Cardiac muscle cell (in vitro differentiated cells and primary cell): ENCODE results near the gene DSTN. TPM values are rescaled to one million over a fixed set of nuclear protein-coding genes. Genes with fewer than 3 reads are reported as not detected.

Experiments used
- DNase-seq, 2 donors: peaks; one replicate each; pipeline versions ENCODE4 v3.0.0 to v3.0.0-alpha.2; 2010 to 2017; ENCODE audit warnings: low read depth in 1 of 2, low spot score in 1 of 2
- H3K27ac ChIP-seq: fragments of 200-600 bp; sonication (generic); 2 replicates; pipeline ENCODE4 v1.5.1; 2016
- H3K27me3 ChIP-seq: fragments of 200-600 bp; sonication (generic); 2 replicates; pipeline ENCODE4 v1.6.0; 2016; ENCODE audit warnings: control low read depth
- H3K36me3 ChIP-seq: fragments of 200-600 bp; sonication (generic); 2 replicates; pipeline ENCODE4 v1.5.1; 2016; ENCODE audit warnings: control low read depth
- H3K4me1 ChIP-seq: fragments of 200-600 bp; sonication (generic); 2 replicates; pipeline ENCODE4 v1.8.1; 2017; ENCODE audit warnings: low read depth, mild to moderate bottlenecking, mixed run types
- H3K4me3 ChIP-seq: fragments of 200-600 bp; sonication (generic); 2 replicates; pipeline ENCODE4 v1.5.1; 2016; ENCODE audit warnings: mild to moderate bottlenecking
- H3K9me3 ChIP-seq: fragments of 200-600 bp; sonication (generic); 2 replicates; pipeline ENCODE4 v1.5.1; 2017; ENCODE audit warnings: low read depth, mild to moderate bottlenecking, control low read depth
- polyA plus RNA-seq: library from polyadenylated mRNA; unstranded; fragments of >200 nt; fragmentation: Nextera tagmentation; extraction: Ambion mirVana; gene quantifications from 2 replicates; pipeline ENCODE4 v1.2.1, GENCODE V29; 2016
- total RNA-seq: library from RNA; depleted of rRNA; stranded (reverse); fragments of >200 nt; gene quantifications from 2 replicates; pipeline ENCODE4 v1.2.3, GENCODE V29; 2016
- TF ChIP-seq, protein P1 (sequence below): IDR thresholded peaks from 2 replicates; pipeline ENCODE4 v1.5.1; 2012; ENCODE audit warnings: low read depth, mild to moderate bottlenecking, low read length

DSTN gene
- total and polyA plus RNA-seq, 2 experiments from 2014 or later, result 231 to 743 TPM

GRCh38 chr20:17648791-17649730 is 79.2 kb downstream of the DSTN start:
- Histone ChIP-seq H3K4me1 (peaks cover 57% of the 10 kb centered on the region), H3K9me3 (no peaks in the 10 kb centered on the region), H3K36me3 (no peaks in the 10 kb centered on the region), H3K27ac (peak overlapping the region; percentile 30), H3K4me3 (no peak overlapping the region), H3K27me3 (no peaks in the 10 kb centered on the region)
- DNase-seq, result peak in 1 of 2 donors; percentile 16
- TF ChIP-seq, protein P1, sequence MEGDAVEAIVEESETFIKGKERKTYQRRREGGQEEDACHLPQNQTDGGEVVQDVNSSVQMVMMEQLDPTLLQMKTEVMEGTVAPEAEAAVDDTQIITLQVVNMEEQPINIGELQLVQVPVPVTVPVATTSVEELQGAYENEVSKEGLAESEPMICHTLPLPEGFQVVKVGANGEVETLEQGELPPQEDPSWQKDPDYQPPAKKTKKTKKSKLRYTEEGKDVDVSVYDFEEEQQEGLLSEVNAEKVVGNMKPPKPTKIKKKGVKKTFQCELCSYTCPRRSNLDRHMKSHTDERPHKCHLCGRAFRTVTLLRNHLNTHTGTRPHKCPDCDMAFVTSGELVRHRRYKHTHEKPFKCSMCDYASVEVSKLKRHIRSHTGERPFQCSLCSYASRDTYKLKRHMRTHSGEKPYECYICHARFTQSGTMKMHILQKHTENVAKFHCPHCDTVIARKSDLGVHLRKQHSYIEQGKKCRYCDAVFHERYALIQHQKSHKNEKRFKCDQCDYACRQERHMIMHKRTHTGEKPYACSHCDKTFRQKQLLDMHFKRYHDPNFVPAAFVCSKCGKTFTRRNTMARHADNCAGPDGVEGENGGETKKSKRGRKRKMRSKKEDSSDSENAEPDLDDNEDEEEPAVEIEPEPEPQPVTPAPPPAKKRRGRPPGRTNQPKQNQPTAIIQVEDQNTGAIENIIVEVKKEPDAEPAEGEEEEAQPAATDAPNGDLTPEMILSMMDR, result peak; percentile 39

GRCh38 chr20:17650301-17651128 is 80.6 kb downstream of the DSTN start:
- Histone ChIP-seq H3K27ac (no peak overlapping the region), H3K36me3 (no peaks in the 10 kb centered on the region), H3K4me1 (peaks cover 46% of the 10 kb centered on the region), H3K9me3 (no peaks in the 10 kb centered on the region), H3K27me3 (no peaks in the 10 kb centered on the region), H3K4me3 (no peak overlapping the region)
- TF ChIP-seq, protein P1, result no peak
- no peak for DNase-seq

DNA sequence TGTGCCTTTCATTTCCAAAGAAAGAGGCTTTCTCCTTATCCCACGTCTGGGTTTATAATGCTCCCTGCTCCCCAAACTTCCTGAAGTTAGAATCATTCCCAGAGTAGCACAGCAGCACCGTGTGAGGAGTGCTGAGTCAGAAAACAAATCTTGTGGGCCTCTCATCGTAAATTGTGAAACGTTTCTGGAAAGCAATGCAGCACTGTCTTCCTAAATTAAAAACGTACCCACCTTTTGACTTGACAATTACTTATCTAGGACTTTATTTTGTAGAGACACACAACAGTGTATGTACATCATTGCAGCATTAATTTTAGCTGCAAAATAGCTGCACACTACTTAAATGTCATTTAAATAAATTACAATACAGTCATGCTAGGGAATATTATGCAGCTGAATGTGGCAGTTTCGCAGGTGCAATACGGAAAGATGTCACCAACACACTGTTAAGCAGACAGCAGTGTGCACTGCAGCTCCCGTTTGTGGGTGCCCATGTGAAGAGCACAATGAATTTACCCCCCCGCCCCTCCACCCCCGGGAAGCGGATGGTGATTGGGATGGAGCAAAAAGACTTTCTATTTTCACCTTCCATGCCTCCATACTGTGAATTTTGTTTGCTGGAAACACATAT is 81.4 kb downstream of the DSTN start:
- H3K4me3 ChIP-seq, result no peak overlapping the region
- TF ChIP-seq, protein P1, result no peak
- H3K9me3 ChIP-seq, result no peaks in the 10 kb centered on the region
- no peaks in the 10 kb centered on the region for H3K36me3 ChIP-seq
- H3K4me1 ChIP-seq, result peaks cover 39% of the 10 kb centered on the region
- peak in 1 of 2 donors; percentile 53 for DNase-seq
- no peak overlapping the region for H3K27ac ChIP-seq
- H3K27me3 ChIP-seq, result no peaks in the 10 kb centered on the region

DNA sequence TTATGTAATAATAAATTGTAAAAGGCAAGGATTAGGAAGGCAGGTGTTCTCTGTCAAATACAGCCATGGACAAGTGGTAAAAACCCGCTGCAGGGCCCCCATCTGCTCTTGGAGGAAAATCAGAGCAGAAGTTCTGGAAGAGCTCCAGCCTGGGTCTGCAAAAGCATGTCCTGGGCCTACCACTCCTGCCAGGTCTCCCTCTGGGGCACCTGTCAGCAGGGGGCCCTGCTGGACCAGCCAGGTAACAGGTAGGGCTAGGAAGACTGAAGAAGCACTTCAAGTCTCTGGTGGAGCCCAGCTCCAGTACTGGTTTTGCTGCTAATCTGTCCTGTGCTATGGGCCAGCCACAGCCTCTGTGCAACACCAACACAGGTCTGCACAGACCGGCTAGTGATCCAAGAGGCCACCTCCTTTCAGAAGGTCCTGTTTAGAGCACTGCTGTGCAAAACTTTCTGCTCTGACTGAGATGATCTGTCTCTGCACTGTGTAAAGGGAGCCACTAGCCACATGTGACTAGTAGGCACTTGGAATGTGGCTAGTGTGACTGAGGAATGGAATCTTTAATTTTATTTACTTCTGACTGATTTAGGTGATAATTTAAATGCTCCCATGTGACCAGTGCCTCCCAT is 82.0 kb downstream of the DSTN start:
- no peaks in the 10 kb centered on the region for H3K36me3 ChIP-seq
- peaks cover 33% of the 10 kb centered on the region for H3K4me1 ChIP-seq
- H3K27me3 ChIP-seq, result no peaks in the 10 kb centered on the region
- H3K9me3 ChIP-seq, result no peaks in the 10 kb centered on the region
- TF ChIP-seq, protein P1, result no peak
- H3K27ac ChIP-seq, result no peak overlapping the region
- H3K4me3 ChIP-seq, result no peak overlapping the region
- DNase-seq, result no peak

DNA sequence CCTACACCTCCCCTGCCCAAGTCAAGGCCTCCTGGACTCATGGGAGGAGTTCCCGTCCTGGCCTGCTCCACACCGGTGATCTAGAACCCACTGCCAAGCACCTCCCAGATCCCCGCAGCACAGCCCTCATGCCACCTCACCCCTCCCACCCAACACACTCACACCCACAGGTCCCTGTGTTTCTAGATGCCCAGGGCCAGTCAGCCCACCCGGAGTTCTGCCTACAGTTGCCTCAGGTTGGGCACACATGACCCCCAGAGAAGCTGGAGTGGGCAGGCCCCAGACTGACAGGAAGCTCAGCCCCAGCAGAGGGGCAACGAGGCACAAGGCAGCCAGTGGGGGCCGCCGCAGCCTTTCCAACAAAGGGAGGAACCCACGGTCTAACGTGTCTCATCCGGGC is 82.5 kb downstream of the DSTN start:
- H3K36me3 ChIP-seq, result no peaks in the 10 kb centered on the region
- H3K9me3 ChIP-seq, result no peaks in the 10 kb centered on the region
- H3K4me1 ChIP-seq, result peaks cover 33% of the 10 kb centered on the region

More for the DNA sequence above, 82.5 kb downstream of the DSTN start:
- TF ChIP-seq, protein P1, result no peak
- no peak overlapping the region for H3K4me3 ChIP-seq
- no peak overlapping the region for H3K27ac ChIP-seq
- no peak for DNase-seq
- H3K27me3 ChIP-seq, result no peaks in the 10 kb centered on the region
